Measurements from ENCODE around the gene GYPC.
"Not testable (repeated sequence)": the region's sequence is repeated elsewhere in the genome, so short reads cannot be mapped to it uniquely, and the experiment has no call there.

GYPC gene

GRCh38 chr2:126645211-126645618 lies 10.7 kb upstream of the GYPC start:
- TF ChIP-seq CTCF (IDR thresholded peaks at IDR 0.05; ENCODE audit: insufficient read depth, low read length, poor library complexity, severe bottlenecking), result no peak
- H3K36me3 ChIP-seq (ENCODE audit: control insufficient read depth, insufficient read depth, low read length), result no peaks in the 10 kb centered on the region
- DNase-seq (ENCODE audit: extremely low read depth, insufficient read length), result no peak
- no peak overlapping the region for H3K4me3 ChIP-seq (replicated peaks; ENCODE audit: low read depth, low read length)
- no peaks in the 10 kb centered on the region for H3K27me3 ChIP-seq (replicated peaks; ENCODE audit: control insufficient read depth, insufficient read depth, low read length)

GRCh38 chr2:126646026-126646425 lies 9.9 kb upstream of the GYPC start:
- no peak for DNase-seq (ENCODE audit: extremely low read depth, insufficient read length)
- Histone ChIP-seq H3K27me3 (replicated peaks; ENCODE audit: control insufficient read depth, insufficient read depth, low read length) (no peaks in the 10 kb centered on the region), H3K36me3 (ENCODE audit: control insufficient read depth, insufficient read depth, low read length) (no peaks in the 10 kb centered on the region), H3K4me3 (replicated peaks; ENCODE audit: low read depth, low read length) (no peak overlapping the region)
- TF ChIP-seq CTCF (IDR thresholded peaks at IDR 0.05; ENCODE audit: insufficient read depth, low read length, poor library complexity, severe bottlenecking), result no peak

GRCh38 chr2:126647714-126648344 lies 8.1 kb upstream of the GYPC start:
- not testable (repeated sequence) for DNase-seq (ENCODE audit: extremely low read depth, insufficient read length); H3K27me3 ChIP-seq (replicated peaks; ENCODE audit: control insufficient read depth, insufficient read depth, low read length); H3K36me3 ChIP-seq (ENCODE audit: control insufficient read depth, insufficient read depth, low read length)

GRCh38 chr2:126648345-126648786 lies 7.6 kb upstream of the GYPC start:
- H3K36me3 ChIP-seq (ENCODE audit: control insufficient read depth, insufficient read depth, low read length); DNase-seq (ENCODE audit: extremely low read depth, insufficient read length); H3K27me3 ChIP-seq (replicated peaks; ENCODE audit: control insufficient read depth, insufficient read depth, low read length); H3K4me3 ChIP-seq (replicated peaks; ENCODE audit: low read depth, low read length): not testable (repeated sequence)

More at GRCh38 chr2:126647714-126648344, 8.1 kb upstream of the GYPC start:
- not testable (repeated sequence) for H3K4me3 ChIP-seq (replicated peaks; ENCODE audit: low read depth, low read length)

GRCh38 chr2:126649101-126649500 lies 6.9 kb upstream of the GYPC start:
- no peak for DNase-seq (ENCODE audit: extremely low read depth, insufficient read length)
- Histone ChIP-seq H3K27me3 (replicated peaks; ENCODE audit: control insufficient read depth, insufficient read depth, low read length) (no peaks in the 10 kb centered on the region), H3K36me3 (ENCODE audit: control insufficient read depth, insufficient read depth, low read length) (no peaks in the 10 kb centered on the region), H3K4me3 (replicated peaks; ENCODE audit: low read depth, low read length) (no peak overlapping the region)
- no peak for TF ChIP-seq CTCF (IDR thresholded peaks at IDR 0.05; ENCODE audit: insufficient read depth, low read length, poor library complexity, severe bottlenecking)

GRCh38 chr2:126650994-126651393 lies 5.0 kb upstream of the GYPC start:
- no peak for TF ChIP-seq CTCF (IDR thresholded peaks at IDR 0.05; ENCODE audit: insufficient read depth, low read length, poor library complexity, severe bottlenecking)
- no peak for DNase-seq (ENCODE audit: extremely low read depth, insufficient read length)
- no peaks in the 10 kb centered on the region for H3K27me3 ChIP-seq (replicated peaks; ENCODE audit: control insufficient read depth, insufficient read depth, low read length)
- no peaks in the 10 kb centered on the region for H3K36me3 ChIP-seq (ENCODE audit: control insufficient read depth, insufficient read depth, low read length)
- no peak overlapping the region for H3K4me3 ChIP-seq (replicated peaks; ENCODE audit: low read depth, low read length)

All from GM06990 (cell line).